PFSK-1 (cell line): Measurements from ENCODE around the gene B3GNT9.

Experiments
- FOXP2 ChIP-seq: optimal IDR thresholded peaks from 2 replicates; pipeline ENCODE3; 2011; ENCODE audit warnings: borderline replicate concordance, control low read depth, inconsistent platforms; ENCODE audit not compliant: insufficient read depth; ENCODE audit errors: extremely low read length, extremely low read depth
- POLR2AphosphoS5 ChIP-seq: IDR thresholded peaks from 2 replicates; pipeline ENCODE4 v1.6.1; 2012; ENCODE audit warnings: low read depth, mild to moderate bottlenecking, control low read depth, low read length, moderate library complexity
- REST ChIP-seq, 2 experiments: IDR thresholded peaks; 2 replicates each; pipeline versions ENCODE4 v1.6.1 to v1.8.0; 2011 to 2012; ENCODE audit warnings: low read depth in 2 of 2, low read length in 2 of 2, control low read depth in 1 of 2, inconsistent platforms in 1 of 2, mild to moderate bottlenecking in 1 of 2, moderate library complexity in 1 of 2; ENCODE audit not compliant: insufficient read depth in 1 of 2
- SIN3A ChIP-seq: IDR thresholded peaks from 2 replicates; pipeline ENCODE4 v1.6.1; 2012; ENCODE audit warnings: mild to moderate bottlenecking, low read length, moderate library complexity, borderline replicate concordance; ENCODE audit not compliant: insufficient read depth
- TAF1 ChIP-seq: IDR thresholded peaks from 2 replicates; pipeline ENCODE4 v1.6.1; 2012; ENCODE audit warnings: low read length, control low read depth, borderline replicate concordance; ENCODE audit not compliant: insufficient read depth

The B3GNT9 gene

GRCh38 chr16:67190448-67191399 lies 39.9 kb upstream of the B3GNT9 start:
- TF ChIP-seq TAF1 (no peak), POLR2AphosphoS5 (no peak), FOXP2 (no peak), SIN3A (no peak), REST (IDR thresholded peaks at IDR 0.05; ENCODE audit: insufficient read depth in 1 of 2, low read depth in 2 of 2, low read length in 2 of 2) (no peak)

- no peak for TF ChIP-seq TAF1
- no peak for TF ChIP-seq POLR2AphosphoS5
These were observed 39.2 kb upstream of the B3GNT9 start, which contains the start of gene EXOC3L1 for GRCh38 chr16:67190041-67190440. Gene EXOC3L1, minus strand, starts transcription at chr16:67190136. Its CDS starts 460 bp downstream, at chr16:67189676.

- no peak for TF ChIP-seq SIN3A
- TF ChIP-seq TAF1 = no peak
- no peak for TF ChIP-seq POLR2AphosphoS5
- TF ChIP-seq FOXP2 = no peak
- no peak for TF ChIP-seq REST (IDR thresholded peaks at IDR 0.05; ENCODE audit: insufficient read depth in 1 of 2, low read depth in 2 of 2, low read length in 2 of 2)
These were observed 38.0 kb upstream of the B3GNT9 start for GRCh38 chr16:67188798-67189197.

- TF ChIP-seq SIN3A = no peak
- no peak for TF ChIP-seq FOXP2
- no peak for TF ChIP-seq REST (IDR thresholded peaks at IDR 0.05; ENCODE audit: insufficient read depth in 1 of 2, low read depth in 2 of 2, low read length in 2 of 2)
- TF ChIP-seq TAF1 = no peak
- TF ChIP-seq POLR2AphosphoS5 = no peak
These were observed 37.5 kb upstream of the B3GNT9 start for GRCh38 chr16:67188323-67188722.

- no peak for TF ChIP-seq POLR2AphosphoS5
- TF ChIP-seq REST (IDR thresholded peaks at IDR 0.05; ENCODE audit: insufficient read depth in 1 of 2, low read depth in 2 of 2, low read length in 2 of 2) = no peak
- no peak for TF ChIP-seq TAF1
- TF ChIP-seq SIN3A = no peak
- TF ChIP-seq FOXP2 = no peak
These were observed 36.5 kb upstream of the B3GNT9 start for GRCh38 chr16:67187175-67187890.
